RPMI8226 (cell line): ENCODE results near the gene CBARP.

Experiments
- DNase-seq: peaks from one replicate; pipeline ENCODE4 v3.0.0-alpha.2; 2015

Gene CBARP

DNA sequence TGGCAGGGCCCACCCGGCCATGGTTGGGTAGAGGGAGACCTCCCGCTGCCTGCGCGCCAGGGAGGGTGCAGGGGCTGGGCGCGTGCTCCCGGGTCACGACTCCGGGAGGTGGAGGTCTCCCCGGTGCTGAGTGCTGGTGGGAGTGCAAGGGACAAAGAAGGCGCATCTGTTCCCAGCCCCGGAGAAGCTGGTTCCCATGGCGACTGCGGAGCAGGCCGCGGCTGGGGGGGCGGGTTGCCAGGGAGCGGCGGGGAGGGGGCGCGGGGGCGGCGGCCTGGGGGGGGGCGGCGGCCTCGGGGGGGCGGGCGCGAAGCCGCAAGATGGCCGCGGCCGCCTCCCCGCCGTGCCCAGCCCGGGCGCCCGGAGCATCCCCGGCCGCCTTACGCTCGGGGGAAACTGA lies 1.2 kb downstream of the CBARP start:
- DNase-seq, result no peak

DNA sequence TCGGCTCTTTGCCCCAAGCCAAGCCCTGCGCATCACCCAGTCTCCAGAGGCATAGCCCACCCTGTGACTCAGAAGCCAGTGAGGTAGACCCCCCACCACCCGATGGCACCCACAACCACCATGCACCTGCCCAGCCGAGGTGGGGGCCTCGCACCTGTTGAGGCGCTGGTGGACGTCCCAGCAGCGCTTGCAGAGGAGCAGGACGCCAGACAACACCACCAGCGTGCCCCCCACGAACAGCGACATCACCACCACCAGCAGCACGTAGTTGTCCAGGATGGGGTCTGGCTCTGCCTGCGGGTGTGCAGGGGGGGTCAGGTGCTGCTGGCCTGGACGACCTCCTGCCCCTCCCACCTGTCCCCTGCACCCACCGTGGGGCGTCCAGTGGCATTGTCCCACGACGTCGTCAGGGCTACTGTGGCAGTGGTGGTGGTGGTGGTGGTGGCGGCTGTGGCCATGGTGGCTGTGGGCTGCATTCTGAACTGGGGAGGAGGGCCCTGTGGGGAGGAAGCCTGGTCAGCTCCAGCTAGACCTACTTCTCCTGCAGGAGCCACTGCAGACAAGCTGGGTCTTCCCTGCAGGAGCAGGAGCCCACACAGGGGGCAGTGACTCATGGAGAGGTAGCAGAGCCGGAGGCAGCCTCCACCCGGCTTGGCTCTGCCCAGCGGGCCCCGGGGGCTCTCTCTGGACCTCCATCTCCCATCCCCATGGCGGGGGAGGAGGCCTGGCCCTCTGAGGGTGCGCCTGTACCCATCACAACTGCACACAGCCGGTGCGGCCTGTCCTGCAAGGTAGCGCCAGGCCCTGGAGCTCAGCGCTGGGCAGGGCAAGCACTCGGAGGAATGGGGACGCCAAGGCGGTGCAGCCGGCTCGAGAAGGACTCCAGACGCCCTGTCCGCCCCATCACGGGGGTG lies 1.9 kb downstream of the CBARP start:
- no peak for DNase-seq

DNA sequence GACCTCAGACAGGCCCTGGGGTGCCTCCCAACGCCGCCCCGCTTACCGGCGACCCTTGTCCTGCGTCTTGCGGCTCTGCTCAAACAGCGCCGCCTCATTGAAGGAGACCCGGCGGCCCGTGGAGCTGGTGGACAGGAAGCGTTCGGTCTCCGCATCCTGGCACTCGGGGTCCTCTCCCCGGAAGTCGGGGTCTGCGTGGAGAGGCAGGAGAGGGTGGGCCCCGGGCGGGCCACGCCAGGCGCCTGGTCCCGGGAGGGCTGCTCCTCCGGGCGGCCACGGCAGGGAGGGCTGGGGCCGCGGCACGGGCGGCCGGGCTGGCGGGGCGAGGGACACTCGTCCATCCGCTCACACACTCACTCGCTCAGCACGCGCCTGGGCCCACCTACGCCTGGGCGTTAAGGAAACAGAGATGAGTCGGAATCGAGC lies 2.8 kb downstream of the CBARP start:
- DNase-seq, result no peak

DNA sequence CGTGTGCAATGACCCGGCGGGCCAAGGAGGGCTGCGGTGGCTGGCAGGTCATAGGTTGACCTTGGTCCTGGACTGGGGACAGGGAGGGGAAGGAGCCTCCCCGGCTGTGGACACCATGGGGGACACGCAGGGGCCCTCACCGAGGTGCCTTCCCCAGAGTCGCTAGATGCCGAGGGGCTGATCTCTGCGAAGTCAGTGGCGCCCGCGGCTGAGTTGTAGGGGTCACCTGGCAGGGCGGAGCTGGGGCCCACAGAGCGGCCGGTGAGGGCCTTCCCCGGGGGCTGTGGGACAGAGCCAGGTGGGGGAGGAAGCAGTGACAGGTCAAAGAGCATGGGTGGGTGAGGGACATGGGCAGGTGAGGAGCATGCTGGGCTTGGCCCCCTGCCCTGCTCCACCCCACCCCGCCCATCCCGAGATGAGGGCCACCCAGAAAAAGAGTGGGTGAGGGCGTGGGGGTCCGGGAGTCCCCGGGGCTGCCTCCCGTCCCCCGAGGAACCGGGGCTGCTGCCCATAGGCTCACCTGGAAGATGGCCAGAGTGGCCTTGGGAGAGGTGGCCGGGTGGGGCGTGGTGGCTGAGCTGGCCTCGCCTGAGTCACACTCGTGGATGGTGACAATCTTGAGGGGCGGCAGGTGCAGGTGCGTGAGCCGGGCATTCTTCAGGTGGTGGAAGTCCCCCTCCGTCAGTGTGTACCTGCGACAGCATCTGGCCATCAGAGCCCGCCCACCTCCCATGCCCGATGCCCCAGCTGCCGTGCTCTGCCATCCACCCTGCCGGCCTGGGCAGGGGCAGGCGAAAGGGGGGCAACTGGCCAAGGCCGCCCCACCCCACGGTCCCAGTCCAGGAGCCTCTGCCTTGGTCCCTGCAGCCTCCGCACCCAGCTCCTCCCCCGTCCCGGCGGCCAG lies 3.5 kb downstream of the CBARP start:
- no peak for DNase-seq

DNA sequence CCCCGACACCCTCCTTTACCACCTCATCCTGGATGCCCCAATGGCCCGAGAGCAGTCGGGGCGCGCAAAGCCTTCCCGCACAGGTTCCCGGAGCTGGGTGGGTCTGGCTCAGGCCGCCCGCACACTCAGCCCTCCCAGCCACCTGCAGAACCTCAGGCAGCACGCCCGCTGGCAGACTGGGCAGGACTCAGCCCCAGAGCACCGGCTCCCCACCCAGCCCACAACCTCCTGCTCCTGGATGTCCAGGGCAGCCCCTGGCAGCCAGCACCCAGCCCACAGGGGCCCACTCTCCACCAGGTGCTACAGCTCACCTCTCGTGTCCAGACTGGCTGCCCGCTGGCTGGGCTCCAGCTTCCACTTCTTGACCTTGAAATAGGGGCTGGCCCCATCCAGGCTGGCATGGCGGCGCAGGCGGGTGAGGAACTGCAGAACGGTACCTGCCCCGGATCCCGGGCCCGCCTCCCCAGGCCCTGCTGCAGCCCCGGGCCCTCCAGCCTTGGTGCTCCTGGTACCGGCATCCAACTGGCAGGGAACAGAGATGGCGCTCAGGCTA lies 4.6 kb downstream of the CBARP start:
- DNase-seq, result no peak

DNA sequence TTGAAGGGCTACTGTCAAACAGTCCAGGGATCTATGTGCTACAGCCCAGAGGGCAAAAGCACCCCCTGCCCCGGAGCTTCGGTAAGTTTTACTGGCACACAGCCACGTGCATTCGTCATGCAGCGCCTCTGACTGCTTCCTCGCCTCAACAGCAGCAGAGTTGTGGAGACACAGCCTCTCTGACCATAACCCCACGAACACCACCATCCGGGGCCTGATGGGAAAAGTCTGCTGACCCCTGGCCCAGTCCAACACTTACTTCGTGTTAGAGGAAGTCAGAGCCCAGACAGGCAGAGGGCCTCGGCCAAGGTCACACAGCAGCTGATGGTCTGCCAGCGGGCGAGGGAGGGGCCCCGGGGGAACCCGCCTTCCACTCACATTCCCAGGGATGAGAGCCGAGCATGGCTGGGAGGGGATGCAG lies 5.1 kb downstream of the CBARP start:
- no peak for DNase-seq

DNA sequence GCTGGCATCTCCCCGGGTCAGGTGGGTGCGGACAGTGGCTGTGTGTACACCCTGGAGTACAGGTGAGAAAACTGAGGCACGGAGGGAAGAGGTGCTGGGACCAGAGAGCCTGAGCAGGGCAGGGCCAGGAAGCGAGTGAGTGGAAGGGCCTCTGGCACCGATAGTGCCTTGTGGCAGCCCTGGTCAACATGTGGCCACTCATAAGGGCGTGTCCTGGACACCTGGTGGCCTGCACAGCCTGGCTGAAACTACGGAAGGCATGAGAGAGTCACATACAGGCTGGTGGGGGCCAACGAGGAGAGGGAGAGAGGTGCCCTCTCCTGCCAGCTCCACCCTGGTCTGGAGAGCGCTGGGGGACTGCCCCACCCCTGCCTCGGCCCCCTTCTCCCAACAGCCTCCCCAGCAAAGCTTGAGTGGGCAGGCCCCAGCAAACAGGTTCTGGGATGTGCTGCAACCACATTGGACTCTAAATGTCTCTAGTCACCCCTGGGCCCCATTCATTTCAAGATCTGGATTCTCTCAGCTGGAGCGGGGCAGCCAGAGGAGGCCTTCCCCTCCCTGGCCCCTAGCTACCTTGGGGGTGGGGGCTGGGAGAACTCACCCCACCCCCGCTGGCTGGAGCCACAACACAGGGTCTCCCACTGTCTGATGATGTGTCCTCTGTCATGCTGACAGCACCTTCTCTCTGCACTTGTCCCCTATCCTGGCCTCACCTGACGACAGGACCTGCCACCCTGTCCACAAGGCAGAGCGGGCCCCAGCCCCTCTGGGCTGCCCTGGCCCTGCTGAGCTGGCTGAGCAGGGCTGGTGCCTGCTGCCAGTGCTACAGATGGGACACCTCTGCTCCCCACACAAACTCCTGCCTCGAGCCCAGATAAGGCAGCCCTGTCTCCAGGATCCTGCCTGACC lies 5.8 kb downstream of the CBARP start:
- no peak for DNase-seq

DNA sequence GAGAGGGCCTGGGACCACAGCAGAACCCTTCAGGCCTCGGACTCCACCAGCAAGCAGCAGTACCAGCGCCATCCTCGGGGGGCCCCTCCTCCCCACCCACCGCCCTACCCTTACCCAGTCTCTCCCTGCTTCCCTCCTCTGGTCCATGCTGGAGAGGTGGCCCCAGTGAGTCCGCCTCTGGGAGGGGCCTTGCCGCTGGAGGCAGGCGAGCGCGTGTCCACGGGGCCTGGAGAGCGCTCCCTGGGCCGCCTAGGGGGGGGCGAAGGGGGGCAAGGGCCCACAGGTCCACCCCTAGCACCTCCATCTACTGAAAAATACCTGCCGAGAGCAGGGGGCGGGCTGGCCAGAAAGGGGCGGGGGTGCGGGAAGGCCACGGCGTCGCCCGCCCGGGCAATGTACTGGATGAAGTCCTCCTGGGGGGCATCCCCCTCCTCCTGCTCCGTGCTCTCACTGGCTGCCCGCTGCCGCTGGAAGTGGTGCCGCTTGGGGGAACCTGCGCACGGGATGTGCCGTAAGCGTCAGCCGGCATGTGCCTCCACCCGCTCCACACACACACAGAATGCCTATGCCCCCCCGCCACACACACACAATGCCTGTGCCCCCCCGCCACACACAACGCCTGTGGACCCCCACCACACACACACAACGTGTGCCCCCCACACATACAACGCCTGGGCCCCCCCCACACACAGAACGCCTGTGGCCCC lies 6.9 kb downstream of the CBARP start:
- DNase-seq, result no peak

DNA sequence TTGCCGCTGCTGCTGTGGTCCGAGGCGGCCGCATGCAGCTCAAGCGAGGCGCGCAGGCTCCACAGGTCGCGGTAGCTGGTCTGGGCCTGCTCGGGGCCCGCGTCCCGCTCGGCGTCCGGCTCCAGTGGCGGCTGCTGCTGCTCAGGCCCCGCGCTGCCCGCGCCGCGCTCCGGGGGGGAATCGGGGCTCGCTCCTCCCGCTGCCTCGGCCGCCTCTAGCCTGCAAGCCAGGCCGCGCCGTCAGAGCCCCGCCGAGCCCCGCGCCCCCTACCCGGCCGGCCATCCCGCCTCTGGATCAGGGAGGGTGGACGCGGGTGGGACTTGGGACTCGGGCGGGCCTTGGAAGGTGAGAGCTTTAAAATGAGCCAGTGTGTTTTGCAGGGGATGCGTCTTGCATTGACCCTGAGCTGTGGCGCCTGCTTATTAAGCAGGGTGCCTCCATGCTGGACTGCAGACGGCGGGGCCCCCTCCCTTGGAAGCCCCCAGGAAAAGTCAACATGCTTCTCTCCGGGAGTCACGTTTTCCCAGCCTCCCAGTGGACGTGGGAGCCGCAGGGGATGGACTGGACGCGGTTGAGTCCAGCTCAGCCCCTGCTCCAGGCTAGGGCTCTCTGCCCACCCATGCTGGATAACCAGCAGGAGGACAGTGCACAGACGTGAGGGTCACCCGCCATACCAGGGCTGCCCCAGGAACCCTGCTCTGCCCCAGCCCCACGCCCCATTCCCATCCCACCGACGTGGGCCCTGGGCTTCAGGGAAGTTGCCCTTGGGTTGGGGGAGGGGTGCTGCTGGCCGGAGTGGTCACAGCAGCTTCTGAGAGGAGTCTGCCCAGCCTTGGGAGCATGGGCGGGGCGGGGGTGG lies 7.7 kb downstream of the CBARP start:
- no peak for DNase-seq

DNA sequence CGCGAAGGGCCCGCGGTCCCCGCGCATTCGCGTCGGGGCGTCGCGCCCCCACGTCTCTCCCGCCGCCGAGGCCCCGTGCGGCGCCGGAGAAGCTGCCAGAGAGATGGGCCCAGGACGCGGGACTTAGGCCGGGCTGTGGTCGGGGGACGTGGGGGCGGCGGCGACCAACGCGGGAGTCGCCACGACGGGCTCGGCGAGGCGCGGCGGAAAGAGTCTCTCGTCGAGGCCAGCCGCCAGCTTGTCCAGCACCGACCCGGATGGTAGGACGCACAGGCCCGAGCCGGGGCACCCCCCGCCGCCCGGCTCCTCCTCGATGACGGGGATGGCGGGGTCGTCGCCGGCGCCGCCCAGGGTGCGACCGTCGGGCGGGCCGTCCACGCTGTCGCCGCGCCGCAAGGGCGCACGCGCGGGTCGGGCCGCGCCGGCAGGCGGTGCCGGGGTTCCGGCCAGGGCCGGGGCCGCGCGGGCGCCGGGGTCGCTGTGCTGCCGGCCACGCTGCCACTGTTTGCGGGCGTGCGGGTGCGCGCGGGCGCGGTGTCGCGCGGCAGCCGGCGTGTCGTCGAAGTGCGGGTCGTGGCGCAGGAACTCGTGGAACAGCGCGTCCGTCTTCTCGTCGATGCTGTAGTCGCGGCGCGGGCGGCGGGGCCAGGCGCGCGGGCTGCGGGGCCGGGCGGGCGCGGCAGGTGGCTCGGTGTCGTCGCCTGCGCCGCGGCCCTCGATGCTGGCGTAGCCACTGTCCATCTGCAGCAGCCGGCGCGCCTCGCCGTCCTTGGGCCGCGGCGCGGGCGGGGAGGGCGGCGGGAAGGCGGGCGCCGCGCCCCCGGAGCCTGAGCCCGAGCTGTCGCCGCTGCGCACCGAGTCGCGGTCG lies 8.5 kb downstream of the CBARP start:
- no peak for DNase-seq

DNA sequence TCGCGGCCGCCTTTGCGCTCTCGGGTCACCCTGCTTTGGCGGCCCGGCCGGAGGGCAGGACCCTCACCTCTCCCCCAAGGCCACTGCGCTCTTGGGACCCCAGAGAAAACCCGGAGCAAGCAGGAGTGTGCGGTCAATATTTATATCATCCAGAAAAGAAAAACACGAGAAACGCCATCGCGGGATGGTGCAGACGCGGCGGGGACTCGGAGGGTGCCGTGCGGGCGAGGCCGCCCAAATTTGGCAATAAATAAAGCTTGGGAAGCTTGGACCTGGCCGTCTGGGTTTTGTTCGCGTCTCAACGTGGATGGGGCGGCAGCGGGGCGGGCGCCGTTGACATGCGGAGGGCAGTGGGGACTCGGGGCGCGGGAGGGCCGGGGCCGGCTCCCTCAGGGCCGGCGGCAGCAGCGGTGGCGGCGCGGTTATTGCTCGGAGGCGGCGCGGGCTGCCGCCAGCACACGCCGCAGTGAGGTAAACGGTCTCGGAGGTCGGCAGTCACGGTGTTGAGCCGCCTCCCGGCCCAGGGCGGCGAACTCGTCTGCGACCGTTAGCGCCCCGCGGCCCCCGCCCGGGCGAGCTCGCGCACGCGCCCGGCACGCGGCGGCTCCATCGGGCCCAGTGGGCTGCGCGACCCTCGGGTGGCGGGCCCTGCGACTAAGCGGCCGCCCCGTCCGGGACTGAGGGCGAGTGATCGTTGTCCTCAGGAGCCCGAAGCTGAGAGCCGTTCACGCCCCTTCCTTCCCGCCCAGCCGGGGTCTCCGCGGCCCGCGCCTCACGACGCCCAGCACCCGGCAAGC lies 9.4 kb downstream of the CBARP start:
- no peak for DNase-seq

DNA sequence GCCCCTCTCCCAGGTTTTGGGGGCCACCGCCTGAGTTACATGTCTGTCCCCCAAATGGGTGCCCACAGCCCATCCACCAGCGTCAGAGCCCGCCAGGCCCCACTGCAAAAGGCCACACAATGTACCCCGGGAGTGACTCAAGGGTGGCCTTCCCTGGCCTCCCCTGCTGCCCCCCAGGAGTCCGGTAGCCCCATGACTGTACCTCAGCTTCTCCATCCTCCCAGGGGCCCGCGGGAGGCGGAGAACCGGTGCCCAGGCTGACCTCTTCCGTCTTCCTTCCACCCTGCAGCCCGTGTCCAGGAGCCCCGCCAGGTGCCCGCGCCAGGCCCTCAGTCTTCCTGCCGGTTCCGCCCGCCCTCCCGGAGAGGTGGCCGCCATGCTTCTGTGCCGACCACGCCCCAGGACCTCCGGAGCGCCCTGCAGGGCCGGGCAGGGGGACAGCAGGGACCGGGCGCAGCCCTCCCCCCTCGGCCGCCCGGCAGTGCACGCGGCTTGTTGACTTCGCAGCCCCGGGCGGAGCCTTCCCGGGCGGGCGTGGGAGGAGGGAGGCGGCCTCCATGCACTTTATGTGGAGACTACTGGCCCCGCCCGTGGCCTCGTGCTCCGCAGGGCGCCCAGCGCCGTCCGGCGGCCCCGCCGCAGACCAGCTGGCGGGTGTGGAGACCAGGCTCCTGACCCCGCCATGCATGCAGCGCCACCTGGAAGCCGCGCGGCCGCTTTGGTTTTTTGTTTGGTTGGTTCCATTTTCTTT lies 10.3 kb downstream of the CBARP start:
- no peak for DNase-seq

DNA sequence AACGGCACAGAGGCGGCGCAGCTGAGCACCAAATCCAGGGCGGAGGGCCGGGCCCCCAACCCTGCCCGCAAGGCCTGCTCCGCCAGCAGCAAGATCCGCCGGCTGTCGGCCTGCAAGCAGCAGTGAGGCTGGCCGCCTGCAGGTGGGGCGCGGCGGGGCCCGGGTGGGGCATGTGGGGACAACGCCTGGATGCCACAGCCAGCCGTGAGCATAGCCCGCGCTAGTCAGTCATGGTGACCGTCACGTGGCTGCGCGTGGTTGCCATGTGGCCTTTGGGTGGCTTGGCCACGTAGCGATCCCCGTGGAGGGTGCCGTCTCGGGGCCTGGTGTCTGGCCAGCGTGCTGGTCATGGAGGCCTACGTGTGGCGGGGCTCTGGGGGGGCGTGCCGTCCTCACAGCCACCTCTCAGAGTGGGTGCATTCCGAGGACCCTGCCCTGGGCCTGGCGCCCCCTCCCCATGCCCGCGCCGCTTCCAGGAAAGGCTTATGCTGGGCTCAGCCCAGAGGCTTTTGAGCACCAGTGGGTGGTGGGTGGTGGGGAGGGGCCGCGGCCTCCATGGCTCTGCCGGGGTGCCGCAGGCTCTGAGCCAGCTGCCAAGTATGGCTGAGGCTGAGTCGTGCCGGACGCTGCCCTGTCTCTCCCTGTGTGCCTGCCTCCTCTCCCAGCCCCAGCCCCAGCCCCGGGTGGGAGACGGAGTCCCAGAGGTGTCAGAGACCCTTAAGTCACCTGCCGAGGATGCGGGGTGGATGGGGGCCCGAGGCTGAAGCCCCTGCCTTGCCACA lies 11.1 kb downstream of the CBARP start:
- DNase-seq, result no peak

DNA sequence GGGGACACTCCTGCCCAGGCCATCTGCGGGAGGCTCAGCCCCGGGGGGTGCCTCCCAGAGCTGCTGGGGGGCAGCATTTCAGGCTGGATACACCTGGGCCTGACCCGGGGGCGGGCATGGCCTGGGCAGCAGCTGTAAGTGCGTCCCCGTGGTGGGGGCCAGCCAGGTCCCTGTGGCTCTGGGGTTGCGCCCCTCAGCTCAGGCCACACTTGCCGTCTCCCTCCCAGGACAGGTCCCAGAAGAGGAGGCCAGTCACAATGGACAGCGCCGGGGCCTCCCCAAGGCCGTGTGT lies 11.6 kb downstream of the CBARP start:
- DNase-seq, result no peak

DNA sequence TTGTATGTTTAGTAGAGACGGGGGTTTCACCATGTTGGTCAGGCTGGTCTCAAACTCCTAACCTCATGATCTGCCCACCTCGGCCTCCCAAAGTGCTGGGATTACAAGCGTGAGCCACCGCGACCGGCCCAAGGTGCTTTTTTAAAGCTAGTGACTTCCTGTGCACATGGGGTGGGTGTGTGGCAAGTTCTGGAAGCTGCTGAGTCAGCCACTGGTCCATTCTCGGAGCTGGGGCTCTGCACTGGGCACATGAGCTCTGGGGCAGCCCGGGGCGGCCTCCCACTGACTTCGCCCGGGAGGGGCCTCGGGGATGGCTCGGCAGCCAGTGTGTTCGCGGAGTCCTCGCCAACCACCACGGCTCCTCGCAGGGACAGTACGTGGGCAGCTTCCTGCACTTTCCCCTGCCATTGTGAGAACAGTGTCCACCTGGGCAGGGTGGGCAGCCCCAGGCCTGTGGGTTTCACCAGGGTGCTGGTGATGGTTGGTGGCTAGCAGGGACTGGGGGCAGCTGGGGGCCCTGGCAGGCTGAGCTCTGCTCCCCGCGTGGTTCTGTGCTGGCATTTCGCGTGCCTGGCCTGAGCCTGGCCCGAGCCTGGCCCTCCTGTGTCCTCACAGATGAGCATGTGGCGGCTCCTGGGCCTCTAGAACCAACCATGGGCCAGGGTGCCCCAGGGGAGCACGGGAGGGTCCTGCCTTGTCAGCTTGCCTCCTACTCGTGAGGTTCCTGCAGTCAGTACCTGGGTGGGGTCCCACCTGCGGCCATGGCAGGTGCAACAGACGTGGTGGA lies 12.2 kb downstream of the CBARP start:
- no peak for DNase-seq

DNA sequence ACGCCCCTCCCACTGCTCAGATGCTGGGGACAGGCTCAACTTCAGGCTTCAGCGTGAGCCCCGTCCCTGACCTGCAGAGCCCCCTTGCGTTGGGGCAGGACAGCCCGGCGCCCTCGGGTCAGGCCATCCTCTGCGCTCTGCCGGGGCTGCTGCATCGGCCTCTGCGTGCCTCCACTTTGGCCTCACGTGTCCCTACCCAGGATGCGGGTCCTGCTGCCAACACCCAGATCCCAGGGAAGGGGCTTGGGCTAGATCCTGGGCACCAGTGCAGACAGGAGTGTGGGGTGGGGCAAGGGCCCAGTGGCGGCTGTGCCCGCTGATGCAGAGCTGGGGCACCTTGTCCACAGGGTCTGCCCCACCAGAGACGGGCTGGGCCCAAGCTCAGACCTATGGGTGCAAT lies 13.0 kb downstream of the CBARP start:
- DNase-seq, result no peak
